A673 (cell line): ENCODE data around the gene SVIL.
"Not testable (repeated sequence)": the region's sequence is repeated elsewhere in the genome, so short reads cannot be mapped to it uniquely, and the experiment has no call there.

Experiments
- CTCF ChIP-seq: fragments of 300-800, 200-600 bp; sonication (generic); conservative IDR thresholded peaks from 2 replicates; pipeline ENCODE4 v1.5.1; 2017; ENCODE audit warnings: low read depth, mild to moderate bottlenecking, antibody characterized with exemption, low read length, moderate library complexity, mixed read lengths
- EZH2 ChIP-seq: fragments of 200-600 bp; sonication (generic); IDR thresholded peaks from 2 replicates; pipeline ENCODE4 v1.6.1; 2017; ENCODE audit warnings: borderline replicate concordance, low read depth, mild to moderate bottlenecking, mixed read lengths, antibody characterized with exemption, low read length; ENCODE audit not compliant: poor library complexity, severe bottlenecking

GRCh38 chr10:29488471-29488870 lies 146.3 kb downstream of the SVIL start:
- TF ChIP-seq CTCF, EZH2: not testable (repeated sequence)
